Glutamatergic neuron (in vitro differentiated cells): Measurements from ENCODE around the gene SEMA4D. TPM values are rescaled to one million over a fixed set of nuclear protein-coding genes. Genes with fewer than 3 reads are reported as not detected.

Experiments used
- DNase-seq: peaks from one replicate; pipeline ENCODE4 v3.0.0; 2022
- H3K27ac Mint-ChIP-seq: one replicate; pipeline ENCODE4 v1.8.0; 2020; ENCODE audit warnings: mild to moderate bottlenecking, mixed read lengths, inconsistent platforms; ENCODE audit not compliant: unreplicated experiment
- H3K27me3 Mint-ChIP-seq: one replicate; pipeline ENCODE4 v1.8.0; 2020; ENCODE audit warnings: mild to moderate bottlenecking, moderate library complexity, mixed read lengths, inconsistent platforms; ENCODE audit not compliant: unreplicated experiment
- H3K36me3 Mint-ChIP-seq: one replicate; pipeline ENCODE4 v1.8.0; 2020; ENCODE audit warnings: mild to moderate bottlenecking, mixed read lengths, inconsistent platforms; ENCODE audit not compliant: unreplicated experiment
- H3K4me1 Mint-ChIP-seq: one replicate; pipeline ENCODE4 v1.8.0; 2020; ENCODE audit warnings: mild to moderate bottlenecking, low read depth, mixed read lengths, inconsistent platforms; ENCODE audit not compliant: unreplicated experiment
- H3K4me3 Mint-ChIP-seq: one replicate; pipeline ENCODE4 v1.8.0; 2020; ENCODE audit warnings: mild to moderate bottlenecking, mixed read lengths, inconsistent platforms; ENCODE audit not compliant: unreplicated experiment
- H3K9me3 Mint-ChIP-seq: one replicate; pipeline ENCODE4 v1.8.0; 2020; ENCODE audit warnings: mild to moderate bottlenecking, moderate library complexity, mixed read lengths, inconsistent platforms; ENCODE audit not compliant: unreplicated experiment
- total RNA-seq: library from RNA; stranded (reverse); fragmentation: NEBNext Ultra II Directional; extraction: Animal tissue kit (Norgen Biotek cat#: 25700); gene quantifications from one replicate; pipeline ENCODE4 v1.2.1, GENCODE V29; 2021; ENCODE audit not compliant: unreplicated experiment
- TF ChIP-seq, protein P1 (sequence below): fragments of 200-600 bp; sonication (generic); IDR thresholded peaks from one replicate; pipeline ENCODE4 v1.5.0; 2021; ENCODE audit not compliant: partially characterized antibody, unreplicated experiment

The SEMA4D gene
- total RNA-seq, 1 donor from 2014 or later: 192 TPM

DNA sequence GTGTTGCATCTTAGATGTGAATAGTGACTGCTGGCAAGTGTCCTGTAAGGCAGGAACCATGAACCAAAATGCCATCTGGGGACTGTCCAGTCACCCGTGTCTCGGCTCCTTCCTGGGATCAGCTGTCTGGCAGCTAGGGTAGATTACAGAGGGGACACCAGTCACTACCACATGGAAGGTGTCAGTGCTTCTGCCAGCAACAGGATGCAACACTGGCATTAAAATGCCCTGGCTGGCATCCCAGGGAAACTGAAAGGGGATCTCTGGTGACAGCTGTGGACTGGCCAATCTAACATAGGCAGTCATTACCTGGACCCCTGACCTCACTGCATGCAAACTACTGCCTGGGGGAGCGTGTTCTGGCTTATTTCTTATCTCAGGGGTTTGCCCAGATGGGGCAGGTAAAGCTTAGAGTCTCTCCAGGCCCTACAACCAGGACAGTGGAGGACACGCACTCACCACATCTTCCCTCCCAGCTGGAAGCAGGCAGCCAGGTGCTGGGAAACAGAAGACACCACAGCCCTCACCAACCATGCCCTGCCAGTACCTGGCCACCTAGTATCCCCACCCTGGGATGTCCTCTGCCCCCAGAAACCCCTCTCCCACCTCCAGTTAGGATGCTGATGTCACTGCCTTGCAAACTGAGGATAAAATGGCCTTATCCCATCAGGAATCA lies 83.8 kb downstream of the SEMA4D start:
- peaks cover 14% of the 10 kb centered on the region for H3K27me3 Mint-ChIP-seq
- no peak for DNase-seq
- TF ChIP-seq, protein P1, sequence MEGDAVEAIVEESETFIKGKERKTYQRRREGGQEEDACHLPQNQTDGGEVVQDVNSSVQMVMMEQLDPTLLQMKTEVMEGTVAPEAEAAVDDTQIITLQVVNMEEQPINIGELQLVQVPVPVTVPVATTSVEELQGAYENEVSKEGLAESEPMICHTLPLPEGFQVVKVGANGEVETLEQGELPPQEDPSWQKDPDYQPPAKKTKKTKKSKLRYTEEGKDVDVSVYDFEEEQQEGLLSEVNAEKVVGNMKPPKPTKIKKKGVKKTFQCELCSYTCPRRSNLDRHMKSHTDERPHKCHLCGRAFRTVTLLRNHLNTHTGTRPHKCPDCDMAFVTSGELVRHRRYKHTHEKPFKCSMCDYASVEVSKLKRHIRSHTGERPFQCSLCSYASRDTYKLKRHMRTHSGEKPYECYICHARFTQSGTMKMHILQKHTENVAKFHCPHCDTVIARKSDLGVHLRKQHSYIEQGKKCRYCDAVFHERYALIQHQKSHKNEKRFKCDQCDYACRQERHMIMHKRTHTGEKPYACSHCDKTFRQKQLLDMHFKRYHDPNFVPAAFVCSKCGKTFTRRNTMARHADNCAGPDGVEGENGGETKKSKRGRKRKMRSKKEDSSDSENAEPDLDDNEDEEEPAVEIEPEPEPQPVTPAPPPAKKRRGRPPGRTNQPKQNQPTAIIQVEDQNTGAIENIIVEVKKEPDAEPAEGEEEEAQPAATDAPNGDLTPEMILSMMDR: no peak
- H3K36me3 Mint-ChIP-seq: peaks cover 21% of the 10 kb centered on the region
- H3K27ac Mint-ChIP-seq: peak overlapping the region; percentile 36
- peaks cover 18% of the 10 kb centered on the region for H3K9me3 Mint-ChIP-seq
- H3K4me1 Mint-ChIP-seq: peaks cover 32% of the 10 kb centered on the region
- no peak overlapping the region for H3K4me3 Mint-ChIP-seq

DNA sequence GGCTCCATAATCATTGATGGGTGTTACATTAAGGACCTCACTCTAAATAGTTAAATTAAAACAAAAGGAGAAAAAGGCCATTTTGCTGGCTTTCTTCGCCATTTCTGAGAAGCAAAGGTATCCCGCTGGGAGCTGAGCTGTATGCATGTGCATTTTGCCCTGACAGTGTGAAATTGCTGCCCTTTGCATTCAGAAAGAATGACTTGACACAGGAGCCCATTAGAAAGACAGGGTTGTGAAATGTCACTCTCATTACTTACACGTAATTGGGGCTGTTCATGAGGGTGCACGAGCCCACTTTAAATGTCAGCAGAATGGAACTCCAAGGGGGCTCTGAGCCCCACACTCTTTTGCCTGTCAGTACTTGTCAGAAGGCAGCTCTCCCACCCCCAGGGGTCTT lies 85.0 kb downstream of the SEMA4D start:
- TF ChIP-seq, protein P1: no peak
- Mint-ChIP-seq H3K4me1 (peaks cover 35% of the 10 kb centered on the region), H3K36me3 (peaks cover 21% of the 10 kb centered on the region), H3K9me3 (peaks cover 18% of the 10 kb centered on the region), H3K27ac (peak overlapping the region; percentile 65), H3K4me3 (peak overlapping the region; percentile 32), H3K27me3 (peaks cover 8% of the 10 kb centered on the region)
- DNase-seq: no peak

DNA sequence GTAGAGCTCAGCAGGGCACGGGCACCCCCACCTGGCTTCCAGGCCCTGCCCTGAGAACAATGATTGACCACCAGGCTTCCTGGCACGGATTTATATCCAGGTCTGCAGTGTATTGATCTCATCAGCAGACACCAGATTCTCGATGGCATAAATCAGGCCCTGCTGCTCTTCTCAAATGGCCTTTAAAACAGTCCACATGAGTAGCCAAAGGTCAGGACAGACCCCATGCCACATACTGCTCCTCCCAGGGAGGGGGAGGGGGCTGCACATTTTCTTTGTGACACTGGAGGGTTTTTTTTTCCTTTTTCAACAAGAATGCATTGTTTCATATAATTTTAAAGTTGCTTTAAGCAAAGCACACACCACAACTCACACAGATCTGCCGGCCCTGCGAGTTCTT lies 85.4 kb downstream of the SEMA4D start:
- peaks cover 10% of the 10 kb centered on the region for H3K27me3 Mint-ChIP-seq
- H3K27ac Mint-ChIP-seq: peak overlapping the region; percentile 65
- peak overlapping the region; percentile 32 for H3K4me3 Mint-ChIP-seq
- H3K4me1 Mint-ChIP-seq: peaks cover 38% of the 10 kb centered on the region
- H3K36me3 Mint-ChIP-seq: peaks cover 23% of the 10 kb centered on the region
- DNase-seq: no peak
- peaks cover 17% of the 10 kb centered on the region for H3K9me3 Mint-ChIP-seq
- TF ChIP-seq, protein P1: no peak

DNA sequence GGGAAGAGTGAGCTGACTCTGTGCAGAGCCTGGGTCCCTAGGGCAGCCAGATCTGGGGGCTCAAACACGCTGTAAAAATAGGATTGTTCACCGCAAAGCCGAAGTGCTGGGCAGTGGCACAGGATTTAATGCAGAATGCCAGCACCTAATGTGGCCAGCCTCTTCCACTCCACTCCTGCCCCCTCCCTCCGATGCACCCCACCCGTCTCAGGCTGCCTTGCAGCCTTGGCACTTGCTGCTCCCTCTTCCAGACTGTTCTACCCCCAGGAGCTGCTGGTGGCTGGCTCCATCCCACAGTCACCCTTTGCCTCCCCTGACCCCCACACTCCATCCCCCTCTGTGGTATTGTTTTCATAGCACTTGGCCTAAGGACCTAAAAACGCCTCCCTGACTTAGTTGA lies 86.2 kb downstream of the SEMA4D start:
- DNase-seq: no peak
- peaks cover 20% of the 10 kb centered on the region for H3K36me3 Mint-ChIP-seq

More for the DNA sequence above, 86.2 kb downstream of the SEMA4D start:
- peaks cover 15% of the 10 kb centered on the region for H3K27me3 Mint-ChIP-seq
- H3K4me1 Mint-ChIP-seq: peaks cover 38% of the 10 kb centered on the region
- H3K4me3 Mint-ChIP-seq: peak overlapping the region; percentile 50
- H3K27ac Mint-ChIP-seq: peak overlapping the region; percentile 65
- TF ChIP-seq, protein P1: no peak
- H3K9me3 Mint-ChIP-seq: peaks cover 18% of the 10 kb centered on the region
